ENCODE data around the gene RPS28.

DNA sequence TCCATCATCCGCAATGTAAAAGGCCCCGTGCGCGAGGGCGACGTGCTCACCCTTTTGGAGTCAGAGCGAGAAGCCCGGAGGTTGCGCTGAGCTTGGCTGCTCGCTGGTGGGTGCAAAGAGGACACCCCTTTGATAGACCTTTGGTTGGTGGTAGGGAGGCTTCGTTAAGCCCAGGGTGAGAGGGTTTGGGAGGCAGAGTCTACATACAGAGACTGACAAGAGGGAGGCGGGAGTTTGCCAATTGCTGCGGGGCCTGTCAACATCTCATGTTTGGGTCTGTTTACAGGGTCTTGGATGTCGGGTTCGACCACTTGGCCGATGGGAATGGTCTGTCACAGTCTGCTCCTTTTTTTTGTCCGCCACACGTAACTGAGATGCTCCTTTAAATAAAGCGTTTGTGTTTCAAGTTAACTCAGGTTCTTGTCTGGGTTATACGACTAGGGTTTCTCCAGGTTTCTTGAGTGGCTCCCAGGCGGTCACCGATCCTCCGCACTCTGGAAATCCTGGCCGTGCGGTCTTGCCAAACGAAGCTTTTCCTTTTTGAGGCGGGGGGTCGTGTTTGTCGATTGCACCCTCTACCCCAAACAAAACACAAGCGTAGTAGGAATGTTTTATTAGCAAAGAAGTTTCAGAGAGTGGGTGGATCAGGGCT is 816 bp downstream of the RPS28 start:
- TF ChIP-seq POLR2A (IDR thresholded peaks at IDR 0.05; ENCODE audit: low read length), result no peak
- no peak for TF ChIP-seq GATA1 (IDR thresholded peaks at IDR 0.05; ENCODE audit: low read depth, low read length)

All from erythroblast (primary cell).